ENCODE measurements around the gene PEX26.

GRCh38 chr22:18070556-18071306 is 7.1 kb upstream of the PEX26 start:
- TF ChIP-seq, protein P1, sequence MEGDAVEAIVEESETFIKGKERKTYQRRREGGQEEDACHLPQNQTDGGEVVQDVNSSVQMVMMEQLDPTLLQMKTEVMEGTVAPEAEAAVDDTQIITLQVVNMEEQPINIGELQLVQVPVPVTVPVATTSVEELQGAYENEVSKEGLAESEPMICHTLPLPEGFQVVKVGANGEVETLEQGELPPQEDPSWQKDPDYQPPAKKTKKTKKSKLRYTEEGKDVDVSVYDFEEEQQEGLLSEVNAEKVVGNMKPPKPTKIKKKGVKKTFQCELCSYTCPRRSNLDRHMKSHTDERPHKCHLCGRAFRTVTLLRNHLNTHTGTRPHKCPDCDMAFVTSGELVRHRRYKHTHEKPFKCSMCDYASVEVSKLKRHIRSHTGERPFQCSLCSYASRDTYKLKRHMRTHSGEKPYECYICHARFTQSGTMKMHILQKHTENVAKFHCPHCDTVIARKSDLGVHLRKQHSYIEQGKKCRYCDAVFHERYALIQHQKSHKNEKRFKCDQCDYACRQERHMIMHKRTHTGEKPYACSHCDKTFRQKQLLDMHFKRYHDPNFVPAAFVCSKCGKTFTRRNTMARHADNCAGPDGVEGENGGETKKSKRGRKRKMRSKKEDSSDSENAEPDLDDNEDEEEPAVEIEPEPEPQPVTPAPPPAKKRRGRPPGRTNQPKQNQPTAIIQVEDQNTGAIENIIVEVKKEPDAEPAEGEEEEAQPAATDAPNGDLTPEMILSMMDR (IDR thresholded peaks at IDR 0.05) = no peak
- no peak for TF ChIP-seq POLR2A (IDR thresholded peaks at IDR 0.05)

Measured in right lobe of liver (tissue), 4 donors.